ENCODE data around the gene MOB4.
"Not testable (repeated sequence)": the region's sequence is repeated elsewhere in the genome, so short reads cannot be mapped to it uniquely, and the experiment has no call there.

The MOB4 gene

GRCh38 chr2:197515315-197515738 lies 539 bp upstream of the MOB4 start:
- DNase-seq: no peak

- no peak for DNase-seq
Measured at GRCh38 chr2:197516393-197516761, 511 bp downstream of the MOB4 start.

GRCh38 chr2:197517150-197517549 lies 1.3 kb downstream of the MOB4 start:
- DNase-seq: no peak

- DNase-seq: no peak
Measured at GRCh38 chr2:197538412-197538811, 22.5 kb downstream of the MOB4 start.

GRCh38 chr2:197539734-197540133 lies 23.9 kb downstream of the MOB4 start:
- no peak for DNase-seq

GRCh38 chr2:197543206-197543605 lies 27.3 kb downstream of the MOB4 start:
- DNase-seq: no peak

- DNase-seq: no peak
Measured at GRCh38 chr2:197547163-197547900, 31.5 kb downstream of the MOB4 start.

GRCh38 chr2:197548582-197548981 lies 32.7 kb downstream of the MOB4 start:
- no peak for DNase-seq

GRCh38 chr2:197551260-197551659 lies 35.4 kb downstream of the MOB4 start:
- not testable (repeated sequence) for DNase-seq

- no peak for DNase-seq
Measured at GRCh38 chr2:197555467-197555866, 39.6 kb downstream of the MOB4 start.

GRCh38 chr2:197556456-197556855 lies 40.6 kb downstream of the MOB4 start:
- DNase-seq: no peak

- DNase-seq: no peak
Measured at GRCh38 chr2:197558393-197558792, 42.5 kb downstream of the MOB4 start.

GRCh38 chr2:197559681-197560080 lies 43.8 kb downstream of the MOB4 start:
- DNase-seq: no peak

- DNase-seq: no peak
Measured at GRCh38 chr2:197560146-197560665, 44.3 kb downstream of the MOB4 start.

GRCh38 chr2:197571627-197572271 lies 55.9 kb downstream of the MOB4 start:
- no peak for DNase-seq

- DNase-seq: no peak
Measured at GRCh38 chr2:197573608-197574007, 57.7 kb downstream of the MOB4 start.

GRCh38 chr2:197575987-197576386 lies 60.1 kb downstream of the MOB4 start:
- DNase-seq: no peak

- DNase-seq: no peak
Measured at GRCh38 chr2:197576631-197577030, 60.8 kb downstream of the MOB4 start.

GRCh38 chr2:197577446-197577845 lies 61.6 kb downstream of the MOB4 start:
- no peak for DNase-seq

- not testable (repeated sequence) for DNase-seq
Measured at GRCh38 chr2:197578294-197578693, 62.4 kb downstream of the MOB4 start.

- not testable (repeated sequence) for DNase-seq
Measured at GRCh38 chr2:197580166-197580565, 64.3 kb downstream of the MOB4 start.

- DNase-seq: not testable (repeated sequence)
Measured at GRCh38 chr2:197587255-197587654, 71.4 kb downstream of the MOB4 start.

GRCh38 chr2:197591339-197592072 lies 75.6 kb downstream of the MOB4 start:
- no peak for DNase-seq

GRCh38 chr2:197596766-197597165 lies 80.9 kb downstream of the MOB4 start:
- DNase-seq: no peak
